HG03558 (cell line): Measurements from ENCODE around the gene YIPF5.

Source experiments
- ATAC-seq: cut with Tn5 transposase; IDR thresholded peaks from one replicate; pipeline ENCODE4 v1.9.1; 2021; ENCODE audit warnings: moderate number of reproducible peaks; ENCODE audit not compliant: unreplicated experiment; ENCODE audit errors: extremely low read depth

Gene YIPF5

GRCh38 chr5:144170276-144171024 lies at the start of gene YIPF5, which contains the start of gene KCTD16:
YIPF5 (minus strand) TSS chr5:144170659; CDS start chr5:144169955, 704 bp downstream.
KCTD16 (plus strand) TSS chr5:144170873.
- ATAC-seq: peak; percentile 99

GRCh38 chr5:144219869-144220268 lies 49.4 kb upstream of the YIPF5 start:
- no peak for ATAC-seq

- ATAC-seq: no peak
These were observed 40.2 kb upstream of the YIPF5 start for GRCh38 chr5:144210655-144211054.

- ATAC-seq: no peak
These were observed 38.9 kb upstream of the YIPF5 start for GRCh38 chr5:144209361-144209760.

GRCh38 chr5:144207875-144208444 lies 37.5 kb upstream of the YIPF5 start:
- no peak for ATAC-seq

- ATAC-seq: no peak
These were observed 35.7 kb upstream of the YIPF5 start for GRCh38 chr5:144206141-144206540.

- no peak for ATAC-seq
These were observed 34.7 kb upstream of the YIPF5 start for GRCh38 chr5:144205141-144205551.

- ATAC-seq: peak; percentile 59
These were observed 33.5 kb upstream of the YIPF5 start for GRCh38 chr5:144203750-144204596.

GRCh38 chr5:144202726-144203125 lies 32.3 kb upstream of the YIPF5 start:
- ATAC-seq: no peak

- ATAC-seq: no peak
These were observed 31.6 kb upstream of the YIPF5 start for GRCh38 chr5:144202072-144202471.

GRCh38 chr5:144201588-144201987 lies 31.1 kb upstream of the YIPF5 start:
- ATAC-seq: no peak

- no peak for ATAC-seq
These were observed 27.9 kb upstream of the YIPF5 start for GRCh38 chr5:144198386-144198785.

- ATAC-seq: no peak
These were observed 26.2 kb upstream of the YIPF5 start for GRCh38 chr5:144196612-144197011.

GRCh38 chr5:144195448-144195847 lies 25.0 kb upstream of the YIPF5 start:
- ATAC-seq: no peak

GRCh38 chr5:144194144-144194543 lies 23.7 kb upstream of the YIPF5 start:
- no peak for ATAC-seq

GRCh38 chr5:144192661-144193060 lies 22.2 kb upstream of the YIPF5 start:
- ATAC-seq: no peak

- peak; percentile 85 for ATAC-seq
These were observed 21.5 kb upstream of the YIPF5 start for GRCh38 chr5:144191998-144192397.

- ATAC-seq: no peak
These were observed 21.1 kb upstream of the YIPF5 start for GRCh38 chr5:144191531-144191930.

GRCh38 chr5:144189800-144190429 lies 19.5 kb upstream of the YIPF5 start:
- ATAC-seq: no peak

GRCh38 chr5:144187699-144188294 lies 17.3 kb upstream of the YIPF5 start:
- ATAC-seq: peak; percentile 71
